Measurements from ENCODE around the gene PKP2.

- TF ChIP-seq, protein P1, sequence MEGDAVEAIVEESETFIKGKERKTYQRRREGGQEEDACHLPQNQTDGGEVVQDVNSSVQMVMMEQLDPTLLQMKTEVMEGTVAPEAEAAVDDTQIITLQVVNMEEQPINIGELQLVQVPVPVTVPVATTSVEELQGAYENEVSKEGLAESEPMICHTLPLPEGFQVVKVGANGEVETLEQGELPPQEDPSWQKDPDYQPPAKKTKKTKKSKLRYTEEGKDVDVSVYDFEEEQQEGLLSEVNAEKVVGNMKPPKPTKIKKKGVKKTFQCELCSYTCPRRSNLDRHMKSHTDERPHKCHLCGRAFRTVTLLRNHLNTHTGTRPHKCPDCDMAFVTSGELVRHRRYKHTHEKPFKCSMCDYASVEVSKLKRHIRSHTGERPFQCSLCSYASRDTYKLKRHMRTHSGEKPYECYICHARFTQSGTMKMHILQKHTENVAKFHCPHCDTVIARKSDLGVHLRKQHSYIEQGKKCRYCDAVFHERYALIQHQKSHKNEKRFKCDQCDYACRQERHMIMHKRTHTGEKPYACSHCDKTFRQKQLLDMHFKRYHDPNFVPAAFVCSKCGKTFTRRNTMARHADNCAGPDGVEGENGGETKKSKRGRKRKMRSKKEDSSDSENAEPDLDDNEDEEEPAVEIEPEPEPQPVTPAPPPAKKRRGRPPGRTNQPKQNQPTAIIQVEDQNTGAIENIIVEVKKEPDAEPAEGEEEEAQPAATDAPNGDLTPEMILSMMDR (conservative IDR thresholded peaks at IDR 0.05), result no peak
- no peak for TF ChIP-seq ZFX (IDR thresholded peaks at IDR 0.05)
Observed at GRCh38 chr12:32843528-32844095, 53.0 kb downstream of the PKP2 start.

All from C4-2B (cell line).